ENCODE measurements around the gene ERN1.

DNA sequence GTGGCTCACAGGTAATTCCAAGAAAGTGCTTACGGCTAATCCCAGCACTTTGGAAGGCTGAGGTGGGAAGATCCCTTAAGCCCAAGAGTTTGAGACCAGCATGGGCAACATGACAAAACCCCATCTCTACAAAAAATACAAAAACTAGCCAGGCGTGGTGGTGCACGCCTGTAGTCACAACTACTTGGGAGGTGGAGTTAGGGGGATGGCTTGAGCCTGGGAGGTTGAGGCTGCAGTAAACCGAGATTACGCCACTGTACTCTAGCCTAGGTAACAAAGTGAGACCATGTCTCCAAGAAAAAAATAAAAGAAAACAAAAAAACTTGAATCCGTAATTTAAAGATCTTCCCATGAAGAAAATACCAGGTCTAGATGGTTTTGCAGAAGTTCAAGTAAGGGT lies 114.5 kb downstream of the ERN1 start:
- TF ChIP-seq, protein P1, sequence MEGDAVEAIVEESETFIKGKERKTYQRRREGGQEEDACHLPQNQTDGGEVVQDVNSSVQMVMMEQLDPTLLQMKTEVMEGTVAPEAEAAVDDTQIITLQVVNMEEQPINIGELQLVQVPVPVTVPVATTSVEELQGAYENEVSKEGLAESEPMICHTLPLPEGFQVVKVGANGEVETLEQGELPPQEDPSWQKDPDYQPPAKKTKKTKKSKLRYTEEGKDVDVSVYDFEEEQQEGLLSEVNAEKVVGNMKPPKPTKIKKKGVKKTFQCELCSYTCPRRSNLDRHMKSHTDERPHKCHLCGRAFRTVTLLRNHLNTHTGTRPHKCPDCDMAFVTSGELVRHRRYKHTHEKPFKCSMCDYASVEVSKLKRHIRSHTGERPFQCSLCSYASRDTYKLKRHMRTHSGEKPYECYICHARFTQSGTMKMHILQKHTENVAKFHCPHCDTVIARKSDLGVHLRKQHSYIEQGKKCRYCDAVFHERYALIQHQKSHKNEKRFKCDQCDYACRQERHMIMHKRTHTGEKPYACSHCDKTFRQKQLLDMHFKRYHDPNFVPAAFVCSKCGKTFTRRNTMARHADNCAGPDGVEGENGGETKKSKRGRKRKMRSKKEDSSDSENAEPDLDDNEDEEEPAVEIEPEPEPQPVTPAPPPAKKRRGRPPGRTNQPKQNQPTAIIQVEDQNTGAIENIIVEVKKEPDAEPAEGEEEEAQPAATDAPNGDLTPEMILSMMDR (IDR thresholded peaks at IDR 0.05): no peak
- no peak for TF ChIP-seq POLR2A (IDR thresholded peaks at IDR 0.05)

All from body of pancreas (tissue), 4 donors.